HG03139 (cell line): ENCODE data around the gene CAMKMT.
"Not testable (repeated sequence)": the region's sequence is repeated elsewhere in the genome, so short reads cannot be mapped to it uniquely, and the experiment has no call there.

Experiments
- ATAC-seq: cut with Tn5 transposase; IDR thresholded peaks from one replicate; pipeline ENCODE4 v1.9.1; 2021; ENCODE audit not compliant: unreplicated experiment

Gene CAMKMT

DNA sequence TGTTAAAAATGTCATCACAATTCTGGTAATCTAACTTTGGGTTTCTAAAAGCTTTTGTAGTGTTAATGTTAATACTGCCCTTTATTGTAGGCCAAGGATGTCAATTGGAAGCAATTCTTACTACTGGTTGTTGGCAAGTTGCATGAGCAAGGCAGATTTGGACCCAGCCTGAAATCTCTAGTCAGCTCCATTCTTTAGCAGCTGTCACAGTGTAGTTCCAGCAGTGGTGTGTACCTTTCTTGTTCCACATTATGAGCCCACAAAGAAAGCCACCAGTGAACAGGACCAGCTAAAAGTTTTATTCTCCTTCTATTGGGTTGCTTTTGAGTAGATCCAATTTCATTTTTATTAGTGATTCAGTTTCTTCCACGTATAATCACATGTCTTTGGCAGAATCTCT, 133.8 kb downstream of the CAMKMT start:
- ATAC-seq = no peak

DNA sequence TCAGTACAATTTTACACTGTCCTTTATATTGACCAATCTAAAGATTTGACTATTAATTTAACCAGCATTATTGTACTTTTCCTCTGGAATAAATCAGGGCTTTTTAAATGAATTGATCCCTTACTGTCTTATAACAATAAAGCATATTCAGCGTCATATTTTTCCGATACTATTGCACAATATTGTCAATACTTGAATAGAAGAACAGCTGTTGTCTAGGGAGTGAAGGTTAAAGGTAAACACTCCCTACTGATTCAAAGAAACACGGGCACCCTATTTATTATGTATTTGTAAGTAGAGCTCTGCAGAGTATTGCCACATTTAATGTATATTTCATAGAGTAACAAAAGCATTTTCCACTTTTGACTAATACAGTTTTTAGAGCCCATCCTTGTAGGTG, 134.4 kb downstream of the CAMKMT start:
- no peak for ATAC-seq

DNA sequence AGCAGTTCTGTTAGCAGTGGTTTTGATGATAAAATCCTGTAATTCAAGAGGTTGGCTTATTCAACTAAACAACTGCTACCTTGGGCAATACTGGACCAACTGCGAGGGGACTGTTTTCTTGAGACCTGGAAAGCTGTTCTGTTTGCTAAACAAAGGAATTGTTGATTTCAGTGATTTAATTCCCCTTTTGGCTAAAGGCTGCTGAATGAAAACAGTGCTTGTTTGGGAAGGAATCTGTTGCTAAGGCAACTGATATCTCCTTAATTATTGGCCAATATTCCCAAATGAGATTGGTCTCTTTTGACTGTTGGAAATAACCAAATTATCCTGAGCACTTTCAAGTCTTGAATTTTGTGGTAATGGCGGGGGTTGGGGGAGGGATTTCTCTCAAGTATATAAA, 136.8 kb downstream of the CAMKMT start:
- no peak for ATAC-seq

DNA sequence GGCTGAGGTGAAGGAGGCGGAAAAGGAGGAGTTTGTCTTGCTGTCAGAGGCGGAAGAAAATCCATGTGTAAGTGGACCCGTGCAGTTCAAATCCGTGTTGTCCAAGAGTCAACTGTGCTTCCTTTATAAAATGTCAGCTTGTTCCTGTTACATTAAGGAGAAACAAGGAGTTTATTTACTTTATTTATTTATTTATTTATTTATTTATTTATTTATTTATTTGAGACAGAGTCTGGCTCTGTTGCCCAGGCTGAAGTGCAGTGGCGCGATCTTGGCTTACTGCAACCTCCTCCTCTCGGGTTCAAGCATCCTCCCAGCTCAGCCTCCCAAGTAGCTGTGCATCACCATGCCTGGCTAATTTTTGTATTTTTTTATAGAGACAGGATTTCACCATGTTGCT, 143.9 kb downstream of the CAMKMT start:
- ATAC-seq = not testable (repeated sequence)

DNA sequence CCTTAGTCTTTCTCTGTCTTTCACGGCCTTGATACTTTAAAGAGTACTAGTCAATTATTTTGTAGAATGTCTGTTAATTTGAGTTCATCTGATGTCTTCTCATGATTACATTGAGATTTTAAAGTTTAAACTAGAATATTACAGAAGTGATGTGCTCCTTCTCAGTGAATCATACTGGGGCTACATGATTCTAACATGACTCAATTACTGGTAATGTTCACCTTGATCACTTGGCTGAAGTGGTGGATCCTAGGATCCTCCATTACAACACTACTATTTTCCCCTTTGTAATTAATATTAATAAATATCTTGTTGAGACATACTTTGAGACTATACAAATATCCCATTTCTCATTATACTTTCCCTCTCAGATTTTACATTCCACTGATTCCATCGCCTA, 148.5 kb downstream of the CAMKMT start:
- ATAC-seq = no peak

DNA sequence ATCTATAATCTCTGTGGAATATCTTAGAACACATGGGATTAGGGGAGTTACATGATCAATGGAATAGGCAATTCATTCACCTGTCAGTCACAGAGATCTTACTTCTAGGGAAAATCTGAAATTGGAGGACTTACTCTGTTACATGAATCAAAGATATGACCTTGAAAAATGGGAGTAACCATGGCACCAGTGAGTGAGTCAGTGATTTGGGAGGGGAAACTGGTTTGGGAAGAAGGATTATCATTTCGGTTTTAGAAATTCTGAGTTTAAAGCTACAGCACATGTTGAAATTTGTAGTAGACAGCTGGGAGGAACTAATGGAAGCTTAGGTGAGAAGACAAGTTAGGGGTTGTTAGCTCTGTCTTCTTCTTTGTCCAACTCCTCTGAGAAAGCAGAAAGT, 153.7 kb downstream of the CAMKMT start:
- no peak for ATAC-seq

DNA sequence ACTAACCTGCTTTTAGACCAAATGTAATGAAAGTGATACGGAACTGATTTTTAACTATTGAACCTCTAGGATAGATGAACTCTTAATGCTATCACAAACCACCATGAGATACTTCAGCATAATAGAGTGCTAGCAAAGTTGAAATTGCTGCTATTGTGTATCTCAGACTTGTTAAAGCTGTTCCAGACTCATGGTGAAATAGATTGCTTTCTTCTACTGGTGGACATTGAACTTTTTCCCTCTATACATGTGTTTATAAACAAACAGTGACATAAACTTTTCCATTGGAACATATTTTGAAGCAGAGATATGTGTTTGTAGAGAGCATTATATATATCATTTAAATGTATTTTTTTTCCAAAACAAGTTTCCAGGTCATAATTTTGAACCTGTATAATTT, 157.3 kb downstream of the CAMKMT start:
- ATAC-seq = no peak

DNA sequence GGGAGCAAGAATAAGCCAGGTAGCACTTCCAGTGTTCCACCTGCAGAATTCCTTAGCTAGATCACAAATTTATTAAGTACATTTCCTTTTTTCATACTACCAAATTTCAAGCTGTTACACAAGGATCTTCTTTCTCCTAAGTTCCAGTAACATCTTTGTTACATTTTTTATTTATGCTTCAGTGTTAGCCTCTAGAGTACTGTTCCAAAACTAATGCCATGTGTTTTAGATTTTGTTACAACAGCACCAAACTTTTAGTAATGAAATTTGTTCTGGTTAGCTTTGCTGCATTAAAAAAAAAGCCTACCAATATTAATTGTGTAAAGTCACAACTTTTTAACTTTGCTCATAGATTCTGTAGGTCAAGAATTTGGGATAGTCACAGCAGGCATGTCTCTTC, 161.1 kb downstream of the CAMKMT start:
- ATAC-seq = no peak

DNA sequence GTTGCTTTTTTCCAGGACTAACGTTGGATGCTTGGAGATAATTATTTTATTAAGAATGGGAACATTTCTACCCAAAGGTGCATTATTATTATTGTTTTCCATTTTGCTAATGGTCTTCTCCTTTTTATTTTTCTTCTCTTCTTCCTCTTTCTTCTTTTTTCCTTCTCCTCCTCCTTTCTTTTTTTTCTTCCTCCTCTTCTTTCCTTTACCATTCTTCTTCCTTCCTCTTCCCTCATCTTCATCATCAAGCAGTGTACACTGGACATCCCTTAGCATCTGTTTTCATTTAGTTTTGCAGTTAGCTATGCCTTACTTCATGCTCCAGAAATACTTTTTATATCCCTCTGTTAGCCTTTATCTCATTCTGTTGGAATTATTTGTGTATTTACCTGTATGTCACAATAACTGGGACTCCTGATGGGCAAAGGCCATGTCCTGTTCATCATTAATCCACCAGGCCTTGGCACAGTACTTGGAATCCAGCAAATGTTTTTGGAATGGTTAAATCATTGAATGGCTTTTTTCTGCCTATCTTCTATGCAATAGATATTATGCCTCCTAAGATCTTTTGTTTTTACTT, 162.7 kb downstream of the CAMKMT start:
- ATAC-seq = no peak

DNA sequence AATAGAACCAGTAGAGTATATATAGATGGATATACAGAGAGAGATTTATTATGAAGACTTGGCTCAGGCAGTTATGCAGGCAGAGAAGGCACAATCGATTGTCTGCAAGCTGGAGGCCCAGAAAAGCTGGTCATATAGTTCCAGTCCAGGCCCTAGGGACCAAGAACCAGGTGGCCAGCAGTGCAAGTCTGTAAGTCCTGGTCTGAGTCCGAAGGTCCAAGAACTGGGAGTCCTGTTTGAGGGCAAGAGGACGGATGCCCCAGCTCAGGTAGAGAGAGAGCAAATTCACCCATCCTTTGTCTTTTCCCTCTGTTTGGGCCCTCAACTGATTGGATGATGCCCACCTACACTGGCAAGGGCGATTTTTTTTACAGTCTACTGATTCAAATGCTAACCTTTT, 164.6 kb downstream of the CAMKMT start:
- ATAC-seq = no peak

DNA sequence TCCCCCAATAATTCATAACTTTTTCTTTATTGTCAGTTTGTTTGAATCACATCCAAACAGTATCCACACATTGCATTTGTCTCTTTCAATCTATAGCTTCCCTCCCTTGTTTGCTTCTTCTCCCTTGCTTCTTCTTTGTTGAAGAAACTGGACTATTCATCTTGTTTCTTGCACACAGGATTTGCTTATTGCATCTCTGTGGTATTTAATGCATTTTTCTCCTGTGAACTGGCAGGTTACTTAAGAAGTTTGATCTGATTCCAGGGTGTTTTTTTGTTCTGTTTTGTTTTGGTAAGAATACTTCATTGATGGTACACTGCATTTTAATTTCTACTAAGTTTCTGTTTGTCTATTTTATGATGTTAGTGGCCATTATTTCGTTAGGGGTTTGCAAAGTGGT, 166.8 kb downstream of the CAMKMT start:
- ATAC-seq = no peak

DNA sequence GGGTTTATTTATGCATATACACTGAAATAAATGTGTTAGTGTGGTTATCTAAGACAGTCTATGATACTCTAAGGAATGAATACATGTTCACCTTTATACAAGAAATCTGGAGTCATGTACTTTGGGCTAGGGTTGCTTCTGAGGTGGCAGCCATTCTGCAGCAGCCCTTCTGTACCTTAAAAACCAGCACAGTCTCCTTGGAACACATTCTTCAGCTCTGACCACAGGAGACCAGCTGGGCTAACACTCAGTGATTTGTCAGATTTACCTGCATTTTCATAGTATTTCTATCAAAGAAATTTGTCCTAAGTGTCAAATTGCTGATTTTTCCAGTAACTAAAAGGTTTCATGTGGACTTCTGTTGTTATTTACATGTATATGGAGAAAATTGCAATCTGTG, 167.7 kb downstream of the CAMKMT start:
- no peak for ATAC-seq

DNA sequence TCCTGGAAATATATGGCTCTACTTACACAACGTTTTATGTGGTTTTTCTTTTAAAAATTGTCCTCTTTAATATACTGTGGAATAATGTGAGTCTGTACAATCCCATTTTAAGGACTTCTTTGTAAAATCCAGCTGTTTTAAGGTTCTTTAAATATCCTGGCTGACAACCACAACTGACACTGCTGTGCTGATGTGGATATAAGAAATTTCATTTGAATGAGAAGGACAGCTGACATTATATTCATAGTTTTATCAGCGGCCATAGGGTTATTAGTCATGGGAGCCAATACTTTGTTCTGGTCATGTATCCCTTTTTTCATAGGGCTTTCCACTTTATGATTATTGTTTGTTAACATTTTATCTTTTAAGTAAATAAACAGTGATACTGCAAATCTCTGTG, 169.5 kb downstream of the CAMKMT start:
- no peak for ATAC-seq

DNA sequence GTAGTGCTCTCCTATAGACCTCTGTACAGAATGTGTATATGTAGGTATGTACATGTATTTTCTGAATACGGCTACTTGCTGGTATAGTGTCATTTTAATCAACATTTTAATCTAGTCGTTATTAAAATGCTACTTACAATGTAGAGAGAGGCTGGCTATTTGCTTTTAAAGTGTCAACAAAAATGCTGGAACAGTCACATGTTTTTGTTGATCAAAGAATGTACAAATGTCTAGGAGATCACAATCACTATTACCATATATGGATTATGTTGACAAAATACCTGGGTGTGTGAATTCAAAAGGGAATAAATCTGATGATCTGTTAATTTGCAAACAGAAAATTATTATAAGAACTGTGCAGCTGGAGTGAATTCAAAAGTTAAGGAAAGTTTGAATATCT, 170.3 kb downstream of the CAMKMT start:
- no peak for ATAC-seq

DNA sequence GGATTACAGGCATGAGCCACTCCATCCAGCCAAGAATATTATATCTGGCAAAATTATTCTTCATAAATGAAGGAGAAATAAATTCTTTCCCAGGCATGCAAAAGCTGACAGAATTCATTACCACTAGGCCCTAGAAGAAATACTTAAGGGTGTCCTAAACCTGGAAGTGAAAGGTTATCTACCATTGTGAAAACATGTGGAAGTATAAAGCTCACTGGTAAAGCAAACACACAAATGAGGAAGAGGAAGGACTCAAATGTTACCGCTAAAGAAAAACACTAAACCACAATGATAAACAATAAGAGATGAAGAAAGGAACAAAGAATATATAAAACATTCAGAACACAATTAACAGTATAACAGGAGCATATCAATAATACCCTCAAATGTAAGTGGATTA, 171.8 kb downstream of the CAMKMT start:
- ATAC-seq = no peak

DNA sequence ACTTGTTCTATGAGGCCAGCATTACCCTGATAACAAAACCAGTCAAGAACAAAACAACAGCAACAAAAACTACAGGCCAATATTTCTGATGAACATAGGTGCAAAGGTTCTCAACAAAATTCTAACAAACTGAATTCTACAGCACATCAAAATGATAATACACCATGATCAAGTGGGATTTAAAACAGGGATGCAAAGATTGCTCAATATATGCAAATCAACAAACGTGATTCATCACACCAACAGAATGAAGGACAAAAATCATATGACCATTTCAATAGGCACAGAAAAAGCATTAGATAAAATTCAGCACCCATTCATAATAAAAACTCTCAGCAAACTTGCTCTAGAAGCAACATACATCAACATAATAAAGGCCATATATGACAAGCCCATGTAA, 173.6 kb downstream of the CAMKMT start:
- no peak for ATAC-seq

DNA sequence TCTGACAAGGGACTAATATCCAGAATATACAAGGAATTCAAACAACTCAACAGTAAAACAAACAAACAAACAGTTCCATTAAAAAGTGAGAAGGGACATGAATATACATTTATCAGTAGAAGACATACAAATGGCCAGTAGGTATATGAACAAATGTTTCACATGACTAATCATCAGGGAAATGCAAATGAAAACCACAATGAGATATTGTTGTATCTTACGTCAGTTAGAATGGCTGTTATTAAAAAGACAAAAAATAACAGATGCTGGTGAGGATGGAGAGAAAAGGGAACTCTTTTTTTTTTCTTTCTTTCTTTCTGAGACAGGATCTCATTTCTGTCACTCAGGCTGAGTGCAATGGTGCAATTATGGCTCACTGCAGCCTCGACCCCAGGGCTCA, 175.5 kb downstream of the CAMKMT start:
- no peak for ATAC-seq

DNA sequence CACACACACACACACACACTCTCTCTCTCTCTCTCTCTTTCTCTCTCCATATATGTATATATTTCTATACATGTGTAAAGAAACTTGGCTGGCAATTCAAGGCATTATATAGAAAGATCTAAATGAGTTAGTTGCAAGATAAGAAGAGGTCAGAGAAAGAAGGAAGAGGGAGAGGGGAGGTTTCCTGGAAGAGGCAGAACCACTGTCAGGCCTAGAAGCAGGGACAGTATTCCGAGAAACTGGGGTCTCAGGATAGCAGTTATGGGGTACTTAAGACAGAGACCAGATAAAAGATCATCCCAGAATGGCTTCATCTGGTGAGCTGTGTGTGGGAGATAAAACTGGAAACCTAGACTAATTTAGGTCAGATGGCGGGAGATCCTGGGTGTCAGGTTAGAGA, 180.8 kb downstream of the CAMKMT start:
- ATAC-seq = no peak

DNA sequence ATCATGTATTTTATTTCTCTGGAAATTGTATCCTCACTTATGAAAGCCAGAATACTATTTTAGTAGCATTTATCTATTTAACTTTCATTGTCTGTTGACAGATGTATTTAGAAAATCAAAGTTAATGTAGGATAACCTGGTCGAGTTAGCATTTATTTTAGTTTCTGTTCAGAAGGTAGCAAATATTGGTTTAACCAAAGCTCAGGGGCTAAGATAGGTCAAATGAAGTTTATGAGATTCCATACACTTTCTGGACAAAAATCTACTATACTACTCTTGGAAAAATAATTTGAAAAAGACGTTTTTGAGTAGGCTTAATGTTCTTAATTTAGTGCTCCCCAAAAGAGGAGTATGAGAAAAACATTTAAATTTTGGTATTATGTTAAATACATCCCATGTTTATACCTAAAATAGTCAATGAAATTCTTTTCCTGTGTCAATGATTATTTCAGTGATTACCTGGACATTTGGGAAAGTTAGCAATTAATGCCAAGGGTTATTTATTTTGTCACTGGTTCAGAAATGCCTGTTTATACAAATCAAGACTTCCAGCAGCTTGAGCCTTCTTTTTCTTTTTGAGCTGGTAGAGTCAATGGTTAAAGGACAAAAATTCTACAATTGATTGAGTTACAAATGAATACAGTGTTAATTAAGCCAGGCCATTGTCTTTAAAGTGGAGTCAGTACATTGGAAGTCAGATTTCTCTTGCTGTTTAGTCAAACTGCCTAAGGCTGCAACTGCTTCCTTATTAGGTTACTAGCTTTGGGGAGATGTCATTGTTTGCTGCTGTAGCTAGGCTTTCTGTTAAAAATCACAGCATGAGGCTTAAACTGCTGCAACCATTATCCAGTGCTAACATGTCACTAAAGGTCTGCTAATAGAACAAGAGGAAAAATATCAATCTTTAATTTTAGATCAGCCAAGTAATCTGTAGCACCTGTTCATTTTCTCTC, 182.3 kb downstream of the CAMKMT start:
- ATAC-seq = no peak

DNA sequence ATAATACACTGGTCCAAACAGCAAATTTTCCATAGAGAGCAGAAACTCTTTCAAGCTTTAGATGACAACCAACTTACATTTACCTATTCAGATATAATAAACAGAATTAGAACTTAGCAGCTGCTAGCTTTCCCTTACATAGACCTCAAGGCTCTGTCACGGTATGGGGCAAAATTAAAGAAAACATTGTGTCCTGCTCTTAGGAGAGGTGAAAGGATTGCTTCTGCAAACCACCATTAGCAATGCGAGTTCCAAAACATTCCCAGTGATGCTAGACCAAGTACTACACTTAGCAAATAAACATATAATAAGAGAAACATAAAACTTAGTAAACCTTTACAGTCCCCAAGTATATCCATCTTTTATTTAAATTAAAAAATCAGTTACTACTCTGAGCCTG, 183.3 kb downstream of the CAMKMT start:
- no peak for ATAC-seq

DNA sequence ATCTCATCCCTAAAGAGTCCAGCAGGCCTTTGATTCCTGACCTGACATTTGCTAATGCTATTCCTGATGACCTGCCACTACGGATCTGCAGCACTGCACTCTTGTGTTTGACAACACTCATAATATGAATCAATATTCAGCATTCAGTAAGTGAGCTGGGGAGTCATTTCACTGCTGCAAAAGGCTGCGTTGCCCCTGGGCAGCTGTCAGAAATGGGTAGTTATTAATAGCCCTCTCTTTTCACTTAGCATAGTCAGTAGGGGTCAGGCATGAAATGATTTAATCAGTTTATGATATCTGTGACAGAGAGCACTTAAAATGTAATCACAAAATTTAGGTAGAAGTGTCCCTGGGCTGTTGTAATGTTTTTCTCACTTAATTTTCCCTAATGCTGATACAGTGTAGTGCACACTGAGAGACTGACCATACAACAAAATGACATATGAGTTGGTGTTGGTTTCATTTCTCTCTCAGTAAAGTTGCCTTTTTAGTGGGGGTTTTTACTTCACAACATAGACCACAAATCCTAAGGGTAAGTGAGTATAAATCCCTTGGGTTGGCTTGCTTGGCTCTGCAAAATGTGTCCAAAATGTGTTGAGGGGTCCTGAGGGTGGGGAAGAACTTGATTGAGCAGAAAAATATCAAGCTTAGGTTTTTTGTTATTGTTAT, 184.8 kb downstream of the CAMKMT start:
- no peak for ATAC-seq

DNA sequence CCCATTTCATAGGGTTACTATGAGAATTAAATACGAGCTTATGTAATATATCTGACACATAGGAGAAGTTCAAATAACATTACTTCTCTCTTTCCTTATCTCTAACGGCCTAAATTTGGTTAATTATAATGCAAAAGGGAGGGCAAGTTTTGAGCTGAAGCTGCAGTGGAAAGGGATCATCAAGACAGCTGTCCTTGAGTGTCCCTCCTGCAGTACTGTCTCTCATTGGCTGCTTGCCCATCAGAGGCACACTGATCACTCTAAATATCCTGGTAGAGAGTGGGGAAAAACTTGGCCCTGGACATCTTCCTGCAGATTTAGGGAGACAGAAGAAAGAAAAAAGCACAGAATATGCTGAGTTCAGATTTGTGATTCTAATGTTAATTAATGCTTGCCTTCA, 186.0 kb downstream of the CAMKMT start:
- no peak for ATAC-seq
